OCI-LY7 (cell line): Measurements from ENCODE around the gene TAS2R41. TPM values are rescaled to one million over a fixed set of nuclear protein-coding genes. Genes with fewer than 3 reads are reported as not detected.
"Not testable (repeated sequence)": the region's sequence is repeated elsewhere in the genome, so short reads cannot be mapped to it uniquely, and the experiment has no call there.

Experiments used
- BruUV-seq: library from RNA; stranded (reverse); fragments of 400-500 nt; replicated peaks from 2 replicates; lab custom pipeline; 2021; lab: Mats Ljungman, UMichigan
- CTCF ChIA-PET: fragments of 300-600 bp; sonication (Branson Sonifier 250); formaldehyde crosslinking; loops from one replicate; lab custom pipeline; 2022; ENCODE audit warnings: antibody characterized with exemption; ENCODE audit not compliant: unreplicated experiment; lab: Charles Lee
- POLR2A ChIA-PET: fragments of 300-600 bp; sonication (Branson Sonifier 250); formaldehyde crosslinking; loops from one replicate; lab custom pipeline; 2022; ENCODE audit warnings: antibody characterized with exemption; lab: Charles Lee
- DNase-seq: peaks from one replicate; pipeline ENCODE4 v3.0.0-alpha.2; 2015; ENCODE audit warnings: low spot score
- H2AFZ ChIP-seq: fragments of 200-600 bp; sonication (generic), shearing (Covaris generic); 2 replicates; pipeline ENCODE4 v1.6.1; 2014; ENCODE audit warnings: mild to moderate bottlenecking, antibody characterized with exemption, low read length, moderate library complexity
- H3K27ac ChIP-seq: fragments of 200-600 bp; sonication (generic); 2 replicates; pipeline ENCODE4 v1.5.1; 2014; ENCODE audit warnings: mixed run types, low read depth, mild to moderate bottlenecking, moderate library complexity, low read length, inconsistent platforms; ENCODE audit not compliant: poor library complexity, severe bottlenecking
- H3K36me3 ChIP-seq: fragments of 200-600 bp; sonication (generic); 2 replicates; pipeline ENCODE4 v1.6.1; 2014; ENCODE audit warnings: mild to moderate bottlenecking, antibody characterized with exemption, low read length, moderate library complexity, mixed read lengths; ENCODE audit not compliant: insufficient read depth
- H3K4me1 ChIP-seq: fragments of 200-600 bp; sonication (generic); 2 replicates; pipeline ENCODE4 v1.5.1; 2014; ENCODE audit warnings: mild to moderate bottlenecking, low read length; ENCODE audit not compliant: insufficient read depth, poor library complexity, severe bottlenecking
- H3K4me2 ChIP-seq: fragments of 200-600 bp; sonication (generic); 2 replicates; pipeline ENCODE4 v1.6.1; 2014; ENCODE audit warnings: mild to moderate bottlenecking, low read length
- H3K4me3 ChIP-seq: fragments of 200-600 bp; sonication (generic); 2 replicates; pipeline ENCODE4 v1.5.1; 2014; ENCODE audit warnings: mild to moderate bottlenecking, low read depth, low read length; ENCODE audit not compliant: poor library complexity, severe bottlenecking
- H3K79me2 ChIP-seq: fragments of 200-600 bp; sonication (generic); 2 replicates; pipeline ENCODE4 v1.6.1; 2016; ENCODE audit warnings: low read depth, mild to moderate bottlenecking, low read length, moderate library complexity, mixed read lengths; ENCODE audit not compliant: insufficient read depth
- H3K9me2 ChIP-seq: fragments of 200-600 bp; sonication (generic); 2 replicates; pipeline ENCODE4 v1.6.1; 2016; ENCODE audit warnings: mild to moderate bottlenecking, low read length, mixed read lengths; ENCODE audit not compliant: insufficient read depth
- H3K9me3 ChIP-seq: fragments of 200-600 bp; sonication (generic); 2 replicates; pipeline ENCODE4 v1.6.1; 2014; ENCODE audit warnings: mild to moderate bottlenecking, mixed run types, low read length, mixed read lengths
- H4K20me1 ChIP-seq: fragments of 200-600 bp; sonication (generic); 2 replicates; pipeline ENCODE4 v1.6.1; 2014; ENCODE audit warnings: mild to moderate bottlenecking, antibody characterized with exemption, low read length, moderate library complexity, mixed read lengths; ENCODE audit not compliant: insufficient read depth
- CTCF ChIP-seq: fragments of 200-600 bp; sonication (generic); conservative IDR thresholded peaks from 2 replicates; pipeline ENCODE4 v1.5.1; 2014; ENCODE audit warnings: mild to moderate bottlenecking, antibody characterized with exemption, low read length, moderate library complexity, mixed read lengths
- EZH2phosphoT487 ChIP-seq: fragments of 200-600 bp; sonication (generic); IDR thresholded peaks from 2 replicates; pipeline ENCODE4 v1.6.1; 2018; ENCODE audit warnings: low read depth, borderline replicate concordance, mild to moderate bottlenecking, mixed run types, antibody characterized with exemption, low read length, moderate library complexity, mixed read lengths
- intact Hi-C: fragments of 100-400 bp; cut with micrococcal nuclease; formaldehyde crosslinking; loops from one replicate; pipeline ENCODE4 v1.10.0; 2022; ENCODE audit not compliant: unreplicated experiment
- total RNA-seq, 2 experiments: library from RNA; depleted of rRNA in 1 of 2; stranded (reverse); fragments of >200 nt in 1 of 2; shearing (Covaris generic) in 1 of 2; gene quantifications; 2 replicates each; pipeline ENCODE4 v1.2.3, GENCODE V29; 2014 to 2022

Gene TAS2R41
- total RNA-seq, 2 experiments from 2014 or later = not detected

- BruUV-seq = no TSS peak
- no peak for DNase-seq
- no peaks in the 10 kb centered on the region for H3K4me1 ChIP-seq
- no peak overlapping the region for H3K27ac ChIP-seq
- CTCF ChIA-PET = no interaction called here
- H3K9me2 ChIP-seq = no peaks in the 10 kb centered on the region
- H3K9me3 ChIP-seq = no peaks in the 10 kb centered on the region
- no peak for TF ChIP-seq CTCF
- TF ChIP-seq EZH2phosphoT487 = no peak
- H3K4me2 ChIP-seq = no peak overlapping the region
- no peaks in the 10 kb centered on the region for H3K36me3 ChIP-seq
- intact Hi-C loops = no loop called here
- H3K79me2 ChIP-seq = no peaks in the 10 kb centered on the region
- H3K4me3 ChIP-seq = no peak overlapping the region
- no peaks in the 10 kb centered on the region for H4K20me1 ChIP-seq
- POLR2A ChIA-PET = no interaction called here
- H2AFZ ChIP-seq = no peak overlapping the region
These were observed 41.3 kb downstream of the TAS2R41 start for GRCh38 chr7:143518941-143519340.

- Histone ChIP-seq H3K4me2 (no peak overlapping the region), H3K9me3 (no peaks in the 10 kb centered on the region), H4K20me1 (no peaks in the 10 kb centered on the region), H2AFZ (no peak overlapping the region), H3K27ac (no peak overlapping the region), H3K36me3 (no peaks in the 10 kb centered on the region), H3K4me1 (no peaks in the 10 kb centered on the region), H3K9me2 (no peaks in the 10 kb centered on the region), H3K79me2 (no peaks in the 10 kb centered on the region), H3K4me3 (no peak overlapping the region)
- no peak for TF ChIP-seq EZH2phosphoT487
- TF ChIP-seq CTCF = no peak
- intact Hi-C loops = no loop called here
- no peak for DNase-seq
- ChIA-PET CTCF (no interaction called here), POLR2A (no interaction called here)
- no TSS peak for BruUV-seq
These were observed 41.9 kb downstream of the TAS2R41 start for GRCh38 chr7:143519411-143520131.

- H3K36me3 ChIP-seq, H4K20me1 ChIP-seq, H3K4me1 ChIP-seq, DNase-seq, H3K27ac ChIP-seq, H3K79me2 ChIP-seq, H3K4me2 ChIP-seq, H3K9me2 ChIP-seq, H3K4me3 ChIP-seq, H3K9me3 ChIP-seq, intact Hi-C loops, CTCF ChIA-PET, POLR2A ChIA-PET, BruUV-seq, H2AFZ ChIP-seq: not testable (repeated sequence)
These were observed 44.7 kb downstream of the TAS2R41 start for GRCh38 chr7:143522309-143522916.

Other genes with a start within 250 kb of the TAS2R41 start
- 37.8 and 39.4 TPM in 2 replicates for gene GSTK1, start 214.4 kb upstream of the TAS2R41 start, total RNA-seq (2014; rRNA removed; shearing (Covaris generic))
- 41.6 and 44.5 TPM in 2 replicates for gene GSTK1, start 214.4 kb upstream of the TAS2R41 start, total RNA-seq (2022)
- not detected in 2 replicates for gene TMEM139, start 192.9 kb upstream of the TAS2R41 start, total RNA-seq (2014; rRNA removed; shearing (Covaris generic))
- 0.46 and 0.48 TPM in 2 replicates for gene TMEM139, start 192.9 kb upstream of the TAS2R41 start, total RNA-seq (2022)
- 27.2 and 33.9 TPM in 2 replicates for gene CASP2, start 189.5 kb upstream of the TAS2R41 start, total RNA-seq (2014; rRNA removed; shearing (Covaris generic))
- 60.5 and 61.6 TPM in 2 replicates for gene CASP2, start 189.5 kb upstream of the TAS2R41 start, total RNA-seq (2022)
- gene CLCN1, start 161.8 kb upstream of the TAS2R41 start, total RNA-seq (2014; rRNA removed; shearing (Covaris generic)) = not detected in 2 replicates
- gene CLCN1, start 161.8 kb upstream of the TAS2R41 start, total RNA-seq (2022) = not detected in 2 replicates
- gene FAM131B, start 115.2 kb upstream of the TAS2R41 start, total RNA-seq (2014; rRNA removed; shearing (Covaris generic)) = not detected in 2 replicates
- gene FAM131B, start 115.2 kb upstream of the TAS2R41 start, total RNA-seq (2022) = not detected in 2 replicates
- gene ZYX, start 96.5 kb upstream of the TAS2R41 start, total RNA-seq (2014; rRNA removed; shearing (Covaris generic)) = 0.31 and 0.44 TPM in 2 replicates
- gene ZYX, start 96.5 kb upstream of the TAS2R41 start, total RNA-seq (2022) = 2.8 and 4.2 TPM in 2 replicates
- not detected in 2 replicates for gene EPHA1, start 69.0 kb upstream of the TAS2R41 start, total RNA-seq (2014; rRNA removed; shearing (Covaris generic))
- not detected in 2 replicates for gene EPHA1, start 69.0 kb upstream of the TAS2R41 start, total RNA-seq (2022)
- not detected in 2 replicates for gene TAS2R60, start 34.4 kb upstream of the TAS2R41 start, total RNA-seq (2014; rRNA removed; shearing (Covaris generic))
- not detected in 2 replicates for gene TAS2R60, start 34.4 kb upstream of the TAS2R41 start, total RNA-seq (2022)
- gene CTAGE15, start 93.9 kb downstream of the TAS2R41 start, total RNA-seq (2014; rRNA removed; shearing (Covaris generic)) = not detected in 2 replicates
- not detected in 2 replicates for gene CTAGE15, start 93.9 kb downstream of the TAS2R41 start, total RNA-seq (2022)
- gene TCAF2, start 143.1 kb downstream of the TAS2R41 start, total RNA-seq (2014; rRNA removed; shearing (Covaris generic)) = 0.50 TPM in 1 of 2 replicates, not detected in the other
- 0.27 and 0.42 TPM in 2 replicates for gene TCAF2, start 143.1 kb downstream of the TAS2R41 start, total RNA-seq (2022)